GM18861 (cell line): Measurements from ENCODE around the gene YBX3.
A peak's percentile ranks its signal among the peaks of the same experiment; 100 is the strongest.

Experiments used
- ATAC-seq: cut with Tn5 transposase; IDR thresholded peaks from one replicate; pipeline ENCODE4 v1.9.1; 2021; ENCODE audit not compliant: unreplicated experiment

The YBX3 gene

GRCh38 chr12:10722502-10722904 is 620 bp downstream of the YBX3 start:
- ATAC-seq, result peak; percentile 45

GRCh38 chr12:10721651-10722501 is 1.2 kb downstream of the YBX3 start:
- peak; percentile 30 for ATAC-seq

- no peak for ATAC-seq
These were observed 2.0 kb downstream of the YBX3 start for GRCh38 chr12:10720974-10721650.

- ATAC-seq, result no peak
These were observed 3.6 kb downstream of the YBX3 start for GRCh38 chr12:10719482-10719881.

GRCh38 chr12:10718279-10718821 is 4.8 kb downstream of the YBX3 start:
- ATAC-seq, result no peak

GRCh38 chr12:10717410-10717809 is 5.7 kb downstream of the YBX3 start:
- ATAC-seq, result no peak

GRCh38 chr12:10716704-10717315 is 6.3 kb downstream of the YBX3 start:
- no peak for ATAC-seq

- ATAC-seq, result no peak
These were observed 6.8 kb downstream of the YBX3 start for GRCh38 chr12:10716277-10716676.

- no peak for ATAC-seq
These were observed 7.6 kb downstream of the YBX3 start for GRCh38 chr12:10715491-10715890.

- no peak for ATAC-seq
These were observed 13.3 kb downstream of the YBX3 start for GRCh38 chr12:10709808-10710207.

GRCh38 chr12:10708862-10709261 is 14.3 kb downstream of the YBX3 start:
- ATAC-seq, result no peak

GRCh38 chr12:10705655-10706054 is 17.5 kb downstream of the YBX3 start:
- no peak for ATAC-seq

- ATAC-seq, result no peak
These were observed 21.3 kb downstream of the YBX3 start for GRCh38 chr12:10701843-10702242.

GRCh38 chr12:10701131-10701681 is 21.9 kb downstream of the YBX3 start:
- peak; percentile 65 for ATAC-seq

GRCh38 chr12:10700581-10700980 is 22.5 kb downstream of the YBX3 start:
- no peak for ATAC-seq

- no peak for ATAC-seq
These were observed 25.3 kb downstream of the YBX3 start for GRCh38 chr12:10697862-10698261.

- no peak for ATAC-seq
These were observed 26.0 kb downstream of the YBX3 start for GRCh38 chr12:10697156-10697555.

- no peak for ATAC-seq
These were observed 32.2 kb downstream of the YBX3 start for GRCh38 chr12:10690906-10691305.

- ATAC-seq, result no peak
These were observed 34.0 kb downstream of the YBX3 start for GRCh38 chr12:10689146-10689545.

- ATAC-seq, result no peak
These were observed 35.1 kb downstream of the YBX3 start for GRCh38 chr12:10688042-10688441.

- peak; percentile 67 for ATAC-seq
These were observed 49.3 kb downstream of the YBX3 start, which contains the start of gene STYK1 for GRCh38 chr12:10673659-10674384. Gene STYK1, minus strand, starts transcription at chr12:10674052. Its CDS starts 39,434 bp downstream, at chr12:10634618.
